Measurements from ENCODE around the gene METTL8. TPM values are rescaled to one million over a fixed set of nuclear protein-coding genes. Genes with fewer than 3 reads are reported as not detected.
"Not testable (repeated sequence)": the region's sequence is repeated elsewhere in the genome, so short reads cannot be mapped to it uniquely, and the experiment has no call there.

METTL8 gene
- total RNA-seq, 1 donor from 2014 or later = 31.5 TPM

- DNase-seq (ENCODE audit: low read depth) = no peak
- TF ChIP-seq, protein P1, sequence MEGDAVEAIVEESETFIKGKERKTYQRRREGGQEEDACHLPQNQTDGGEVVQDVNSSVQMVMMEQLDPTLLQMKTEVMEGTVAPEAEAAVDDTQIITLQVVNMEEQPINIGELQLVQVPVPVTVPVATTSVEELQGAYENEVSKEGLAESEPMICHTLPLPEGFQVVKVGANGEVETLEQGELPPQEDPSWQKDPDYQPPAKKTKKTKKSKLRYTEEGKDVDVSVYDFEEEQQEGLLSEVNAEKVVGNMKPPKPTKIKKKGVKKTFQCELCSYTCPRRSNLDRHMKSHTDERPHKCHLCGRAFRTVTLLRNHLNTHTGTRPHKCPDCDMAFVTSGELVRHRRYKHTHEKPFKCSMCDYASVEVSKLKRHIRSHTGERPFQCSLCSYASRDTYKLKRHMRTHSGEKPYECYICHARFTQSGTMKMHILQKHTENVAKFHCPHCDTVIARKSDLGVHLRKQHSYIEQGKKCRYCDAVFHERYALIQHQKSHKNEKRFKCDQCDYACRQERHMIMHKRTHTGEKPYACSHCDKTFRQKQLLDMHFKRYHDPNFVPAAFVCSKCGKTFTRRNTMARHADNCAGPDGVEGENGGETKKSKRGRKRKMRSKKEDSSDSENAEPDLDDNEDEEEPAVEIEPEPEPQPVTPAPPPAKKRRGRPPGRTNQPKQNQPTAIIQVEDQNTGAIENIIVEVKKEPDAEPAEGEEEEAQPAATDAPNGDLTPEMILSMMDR (conservative IDR thresholded peaks at IDR 0.05; ENCODE audit: low read depth, low read length) = no peak
- H3K4me3 ChIP-seq (ENCODE audit: low read depth, low read length) = no peak overlapping the region
Measured at GRCh38 chr2:171367692-171368091, 66.1 kb downstream of the METTL8 start.

GRCh38 chr2:171365778-171366177, 68.0 kb downstream of the METTL8 start:
- DNase-seq (ENCODE audit: low read depth) = no peak
- TF ChIP-seq, protein P1 (conservative IDR thresholded peaks at IDR 0.05; ENCODE audit: low read depth, low read length) = no peak
- no peak overlapping the region for H3K4me3 ChIP-seq (ENCODE audit: low read depth, low read length)

GRCh38 chr2:171365232-171365631, 68.6 kb downstream of the METTL8 start:
- TF ChIP-seq, protein P1 (conservative IDR thresholded peaks at IDR 0.05; ENCODE audit: low read depth, low read length) = no peak
- no peak for DNase-seq (ENCODE audit: low read depth)
- no peak overlapping the region for H3K4me3 ChIP-seq (ENCODE audit: low read depth, low read length)

DNA sequence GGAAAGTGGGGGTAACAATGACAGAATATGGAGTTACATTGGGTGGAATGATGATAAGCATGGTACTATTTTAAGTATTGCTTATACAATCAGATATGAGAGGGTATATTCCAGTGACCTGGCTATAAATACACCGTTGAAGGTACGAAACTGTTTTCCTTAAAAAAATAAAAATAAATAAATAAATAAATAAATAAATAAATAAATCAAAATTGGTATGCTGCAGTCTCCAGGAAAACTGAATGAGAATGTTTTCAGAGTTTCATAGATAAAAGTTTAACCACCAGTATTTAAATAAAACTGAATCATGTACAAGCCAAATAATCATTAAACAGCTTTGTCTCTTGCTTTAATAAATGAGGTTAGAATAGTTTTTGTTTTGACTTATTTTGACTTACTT, 71.4 kb downstream of the METTL8 start:
- TF ChIP-seq, protein P1 (conservative IDR thresholded peaks at IDR 0.05; ENCODE audit: low read depth, low read length) = no peak
- no peak for DNase-seq (ENCODE audit: low read depth)
- H3K4me3 ChIP-seq (ENCODE audit: low read depth, low read length) = no peak overlapping the region

- H3K4me3 ChIP-seq (ENCODE audit: low read depth, low read length) = no peak overlapping the region
- TF ChIP-seq, protein P1 (conservative IDR thresholded peaks at IDR 0.05; ENCODE audit: low read depth, low read length) = no peak
- DNase-seq (ENCODE audit: low read depth) = no peak
Measured at GRCh38 chr2:171360905-171361304, 72.9 kb downstream of the METTL8 start.

- H3K4me3 ChIP-seq (ENCODE audit: low read depth, low read length); DNase-seq (ENCODE audit: low read depth): not testable (repeated sequence)
Measured at GRCh38 chr2:171353746-171354145, 80.0 kb downstream of the METTL8 start.

GRCh38 chr2:171348056-171348455, 85.7 kb downstream of the METTL8 start:
- no peak for DNase-seq (ENCODE audit: low read depth)
- TF ChIP-seq, protein P1 (conservative IDR thresholded peaks at IDR 0.05; ENCODE audit: low read depth, low read length) = no peak
- H3K4me3 ChIP-seq (ENCODE audit: low read depth, low read length) = no peak overlapping the region
